AG04450 (cell line): Measurements from ENCODE around the gene FCHO1. TPM values are rescaled to one million over a fixed set of nuclear protein-coding genes. Genes with fewer than 3 reads are reported as not detected.

Source experiments
- CTCF ChIA-PET: fragments of 300-600, 350-600 bp; formaldehyde crosslinking; extraction: SDS; loops from one replicate; lab custom pipeline; 2022; ENCODE audit warnings: antibody characterized with exemption, inconsistent platforms; lab: Charles Lee
- POLR2A ChIA-PET: fragments of 350-600 bp; formaldehyde crosslinking; extraction: SDS; loops from one replicate; lab custom pipeline; 2021; ENCODE audit warnings: antibody characterized with exemption, inconsistent platforms; lab: Yijun Ruan, JAX
- DNase-seq: peaks from one replicate; pipeline ENCODE4 v3.0.0-alpha.2; 2011; ENCODE audit warnings: low read depth, low spot score
- H3K27ac ChIP-seq: one replicate; pipeline ENCODE4 v1.5.1; 2012; ENCODE audit warnings: low read depth, low read length, control low read depth
- H3K27me3 ChIP-seq: one replicate; pipeline ENCODE4 v1.6.0; 2012; ENCODE audit warnings: low read length; ENCODE audit not compliant: control insufficient read depth, insufficient read depth
- H3K4me3 ChIP-seq: 2 replicates; pipeline ENCODE4 v1.5.1; 2011; ENCODE audit warnings: mild to moderate bottlenecking, low read depth, low read length, control low read depth
- H3K9me3 ChIP-seq: 2 replicates; pipeline ENCODE4 v1.5.1; 2012; ENCODE audit warnings: low read length; ENCODE audit not compliant: control insufficient read depth, insufficient read depth
- CTCF ChIP-seq: IDR thresholded peaks from 2 replicates; pipeline ENCODE4 v1.5.1; 2011; ENCODE audit warnings: low read depth, low read length, control low read depth, inconsistent platforms
- polyA plus RNA-seq: library from polyadenylated mRNA; depleted of rRNA; stranded (reverse); fragments of >200 nt; gene quantifications from 2 replicates; pipeline ENCODE4 v1.2.3, GENCODE V29; 2011

FCHO1 gene
- polyA plus RNA-seq, 1 experiment: 0.15 TPM

GRCh38 chr19:17812099-17812498 lies 60.8 kb downstream of the FCHO1 start:
- H3K27me3 ChIP-seq: peaks cover 12% of the 10 kb centered on the region
- no peak overlapping the region for H3K27ac ChIP-seq
- DNase-seq: no peak
- ChIA-PET CTCF (no interaction called here), POLR2A (no interaction called here)
- peaks cover 5% of the 10 kb centered on the region for H3K9me3 ChIP-seq
- H3K4me3 ChIP-seq: no peak overlapping the region
- no peak for TF ChIP-seq CTCF

DNA sequence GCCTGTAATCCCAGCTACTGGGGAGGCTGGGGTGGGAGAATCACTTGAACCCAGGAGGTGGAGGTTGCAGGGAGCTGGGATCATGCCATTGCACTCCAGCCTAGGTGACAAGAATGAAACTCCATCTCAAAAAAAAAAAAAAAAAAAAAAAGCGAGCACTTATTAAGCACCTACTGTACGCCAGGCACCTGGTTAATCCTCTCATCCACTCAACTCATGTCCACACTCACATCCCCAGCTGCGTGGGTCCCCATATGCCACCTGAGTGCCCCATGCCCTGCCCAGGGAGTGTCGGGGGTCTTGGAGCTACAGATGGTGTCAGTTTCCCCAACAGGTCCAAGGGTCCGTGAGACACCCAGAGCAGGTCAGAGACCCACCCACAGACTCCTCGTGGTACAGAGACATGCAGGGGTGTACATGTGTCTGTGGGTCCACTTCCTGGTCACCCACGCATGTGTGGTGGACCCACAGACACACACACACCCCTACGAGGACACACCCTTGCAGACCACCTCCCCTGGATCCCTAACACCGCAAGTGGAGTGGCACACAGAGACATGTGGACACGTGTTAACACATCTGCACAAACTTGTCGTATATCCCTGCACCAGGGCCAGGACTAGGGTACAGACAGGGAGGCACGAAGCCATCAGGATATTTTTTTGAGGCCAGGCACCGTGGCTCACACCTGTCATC lies 66.5 kb downstream of the FCHO1 start:
- Histone ChIP-seq H3K27ac (no peak overlapping the region), H3K9me3 (no peaks in the 10 kb centered on the region; the same call in 1 of the 2 replicates), H3K27me3 (peaks cover 10% of the 10 kb centered on the region), H3K4me3 (no peak overlapping the region)
- ChIA-PET CTCF (no interaction called here), POLR2A (no interaction called here)
- TF ChIP-seq CTCF: no peak
- DNase-seq: no peak

DNA sequence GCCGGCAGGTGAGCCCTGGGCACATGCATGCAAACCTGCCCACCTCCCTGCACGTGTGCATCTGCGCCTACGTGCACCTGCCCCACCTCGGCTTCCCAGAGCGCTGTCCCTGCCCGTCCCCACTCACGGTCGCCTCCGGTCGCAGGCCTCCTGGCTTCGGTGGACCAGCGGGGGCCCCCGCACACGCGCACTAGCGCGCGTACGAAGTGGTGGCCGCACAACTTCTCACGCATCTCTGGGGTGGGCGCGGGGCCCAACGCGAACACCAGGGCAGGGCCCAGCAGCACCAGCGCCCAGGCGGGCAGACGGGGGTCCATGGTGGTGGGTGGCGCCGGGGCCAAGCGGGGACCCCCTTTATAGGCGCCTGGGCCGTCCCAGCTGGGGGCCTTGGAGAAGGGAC lies 69.9 kb downstream of the FCHO1 start, which contains the start of gene INSL3:
TSS of gene INSL3 (minus strand) at position 330 of the 400 bp plus-strand sequence. CDS start at position 317, 13 bp downstream.
- H3K4me3 ChIP-seq: no peak within 1 kb of the TSS
- peaks cover 28% of the 10 kb centered on the region for H3K27me3 ChIP-seq
- CTCF ChIA-PET: no interaction called here
- TF ChIP-seq CTCF: no peak
- DNase-seq: no peak
- H3K9me3 ChIP-seq: no peaks in the 10 kb centered on the region; the same call in 1 of the 2 replicates
- no peak within 1 kb of the TSS for H3K27ac ChIP-seq
- POLR2A ChIA-PET: no interaction called here

DNA sequence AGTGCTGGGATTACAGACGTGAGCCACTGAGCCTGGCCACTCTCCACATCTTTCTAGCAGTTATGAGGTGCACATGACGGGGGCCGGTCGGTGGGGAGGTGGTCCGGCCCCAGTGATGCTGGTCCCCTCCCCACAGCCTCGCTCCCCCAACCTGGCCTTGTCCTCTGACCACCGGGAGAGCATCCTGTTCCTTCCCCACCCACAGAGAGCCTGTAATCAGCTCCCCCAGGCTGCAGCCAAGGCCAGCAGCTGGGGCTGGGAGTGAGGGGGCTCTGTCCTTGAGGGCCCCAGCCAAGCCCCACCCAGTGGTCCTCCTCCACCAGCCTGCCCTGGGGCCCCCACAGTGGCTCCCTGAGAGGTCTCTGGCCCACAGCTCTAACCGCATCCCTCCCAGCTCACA lies 73.1 kb downstream of the FCHO1 start:
- ChIA-PET CTCF (no interaction called here), POLR2A (no interaction called here)
- no peak overlapping the region for H3K4me3 ChIP-seq
- TF ChIP-seq CTCF: no peak
- no peak overlapping the region for H3K27ac ChIP-seq
- H3K9me3 ChIP-seq: no peaks in the 10 kb centered on the region
- DNase-seq: no peak
- peaks cover 19% of the 10 kb centered on the region for H3K27me3 ChIP-seq

DNA sequence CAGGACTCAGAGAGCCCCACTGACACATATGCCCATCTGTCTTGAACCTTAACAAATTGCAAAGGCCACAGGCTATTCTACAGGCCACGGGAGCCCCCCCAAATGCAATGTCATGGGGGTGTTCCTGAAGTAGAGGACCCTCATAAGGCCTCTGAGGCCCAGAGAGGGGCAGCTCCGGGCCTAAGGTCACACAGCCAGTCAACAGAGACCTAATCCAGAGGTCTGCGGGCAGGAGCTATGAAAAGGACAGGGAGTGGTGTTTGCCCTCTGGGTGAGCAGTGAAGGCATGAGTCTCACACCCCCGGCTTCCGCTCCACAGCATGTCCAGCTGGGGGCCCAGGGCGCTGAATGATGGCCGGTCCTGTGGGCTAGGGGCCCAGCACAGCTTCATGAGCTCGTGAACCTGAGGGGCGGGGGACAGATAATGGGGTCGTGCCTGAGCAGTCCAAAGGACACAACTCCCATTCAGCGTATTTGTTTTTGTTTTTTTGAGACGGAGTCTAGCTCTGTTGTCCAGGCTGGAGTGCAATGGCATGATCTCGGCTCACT lies 75.3 kb downstream of the FCHO1 start:
- Histone ChIP-seq H3K4me3 (no peak overlapping the region), H3K27ac (no peak overlapping the region), H3K27me3 (peaks cover 20% of the 10 kb centered on the region), H3K9me3 (peaks cover 6% of the 10 kb centered on the region; the same call in 1 of the 2 replicates)
- DNase-seq: no peak
- ChIA-PET POLR2A (no interaction called here), CTCF (no interaction called here)
- no peak for TF ChIP-seq CTCF
